Calu3 (cell line): ENCODE results near the gene NTNG1. TPM values are rescaled to one million over a fixed set of nuclear protein-coding genes. Genes with fewer than 3 reads are reported as not detected.

Experiments used
- BruUV-seq: library from RNA; stranded (reverse); fragments of 400-500 nt; replicated peaks from 2 replicates; lab custom pipeline; 2021; lab: Mats Ljungman, UMichigan
- CTCF ChIA-PET: fragments of 300-600 bp; sonication (Branson Sonifier 250); formaldehyde crosslinking; loops from one replicate; lab custom pipeline; 2022; ENCODE audit warnings: antibody characterized with exemption; lab: Charles Lee
- DNase-seq: peaks from one replicate; pipeline ENCODE4 v3.0.0; 2022
- H3K27ac Mint-ChIP-seq: one replicate; pipeline ENCODE4 v1.8.0; 2022; ENCODE audit warnings: mixed read lengths; ENCODE audit not compliant: unreplicated experiment
- H3K27me3 Mint-ChIP-seq: one replicate; pipeline ENCODE4 v1.8.0; 2022; ENCODE audit warnings: mixed read lengths; ENCODE audit not compliant: unreplicated experiment
- H3K36me3 Mint-ChIP-seq: one replicate; pipeline ENCODE4 v1.8.0; 2022; ENCODE audit warnings: mild to moderate bottlenecking, moderate library complexity, mixed read lengths; ENCODE audit not compliant: insufficient read depth, unreplicated experiment
- H3K4me1 Mint-ChIP-seq: one replicate; pipeline ENCODE4 v1.8.0; 2022; ENCODE audit warnings: mild to moderate bottlenecking, low read depth, mixed read lengths; ENCODE audit not compliant: unreplicated experiment
- H3K4me3 Mint-ChIP-seq: one replicate; pipeline ENCODE4 v1.8.0; 2022; ENCODE audit warnings: mild to moderate bottlenecking, low read depth, moderate library complexity, mixed read lengths; ENCODE audit not compliant: unreplicated experiment
- H3K9me3 Mint-ChIP-seq: one replicate; pipeline ENCODE4 v1.8.0; 2022; ENCODE audit warnings: low read depth, mixed read lengths; ENCODE audit not compliant: unreplicated experiment
- intact Hi-C: fragments of 100-400 bp; cut with micrococcal nuclease; formaldehyde crosslinking; loops from one replicate; pipeline ENCODE4 v1.10.0; 2022; ENCODE audit not compliant: unreplicated experiment
- total RNA-seq: library from RNA; stranded (reverse); gene quantifications from 2 replicates; pipeline ENCODE4 v1.2.3, GENCODE V29; 2022
- TF ChIP-seq, protein P1 (sequence below): fragments of 200-600 bp; IDR thresholded peaks from one replicate; pipeline ENCODE4 v1.8.0; 2022; ENCODE audit warnings: antibody characterized with exemption; ENCODE audit not compliant: unreplicated experiment

Gene NTNG1
- total RNA-seq, 1 experiment from 2014 or later = 2.6 TPM

- no TSS peak for BruUV-seq
- Mint-ChIP-seq H3K36me3 (no peaks in the 10 kb centered on the region), H3K9me3 (no peaks in the 10 kb centered on the region), H3K27ac (no peak overlapping the region), H3K4me3 (no peak overlapping the region), H3K27me3 (peaks cover 36% of the 10 kb centered on the region), H3K4me1 (no peaks in the 10 kb centered on the region)
- intact Hi-C loops = no loop called here
- TF ChIP-seq, protein P1, sequence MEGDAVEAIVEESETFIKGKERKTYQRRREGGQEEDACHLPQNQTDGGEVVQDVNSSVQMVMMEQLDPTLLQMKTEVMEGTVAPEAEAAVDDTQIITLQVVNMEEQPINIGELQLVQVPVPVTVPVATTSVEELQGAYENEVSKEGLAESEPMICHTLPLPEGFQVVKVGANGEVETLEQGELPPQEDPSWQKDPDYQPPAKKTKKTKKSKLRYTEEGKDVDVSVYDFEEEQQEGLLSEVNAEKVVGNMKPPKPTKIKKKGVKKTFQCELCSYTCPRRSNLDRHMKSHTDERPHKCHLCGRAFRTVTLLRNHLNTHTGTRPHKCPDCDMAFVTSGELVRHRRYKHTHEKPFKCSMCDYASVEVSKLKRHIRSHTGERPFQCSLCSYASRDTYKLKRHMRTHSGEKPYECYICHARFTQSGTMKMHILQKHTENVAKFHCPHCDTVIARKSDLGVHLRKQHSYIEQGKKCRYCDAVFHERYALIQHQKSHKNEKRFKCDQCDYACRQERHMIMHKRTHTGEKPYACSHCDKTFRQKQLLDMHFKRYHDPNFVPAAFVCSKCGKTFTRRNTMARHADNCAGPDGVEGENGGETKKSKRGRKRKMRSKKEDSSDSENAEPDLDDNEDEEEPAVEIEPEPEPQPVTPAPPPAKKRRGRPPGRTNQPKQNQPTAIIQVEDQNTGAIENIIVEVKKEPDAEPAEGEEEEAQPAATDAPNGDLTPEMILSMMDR = no peak
- no peak for DNase-seq
- CTCF ChIA-PET = no interaction called here
Measured at GRCh38 chr1:107493111-107493716, 352.4 kb downstream of the NTNG1 start.

DNA sequence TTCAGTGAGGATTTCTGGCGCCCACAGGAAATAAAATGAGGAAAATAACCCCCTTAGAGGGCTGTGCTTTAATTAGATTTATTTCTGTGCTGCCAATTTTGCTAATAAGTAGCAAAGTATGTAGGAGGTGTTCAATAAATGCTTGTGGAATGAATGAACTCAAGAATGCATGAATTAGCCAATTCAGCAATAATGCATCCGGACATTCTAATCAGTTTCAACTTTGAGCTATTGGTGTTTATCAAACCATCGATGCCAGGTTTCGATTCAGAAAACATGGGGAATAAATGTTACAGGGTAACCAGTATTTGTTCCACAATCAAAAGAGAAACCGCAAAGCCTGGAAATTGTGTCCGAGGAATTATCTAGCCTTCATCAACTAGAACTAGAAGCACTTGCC lies 353.2 kb downstream of the NTNG1 start:
- H3K27ac Mint-ChIP-seq = no peak overlapping the region
- H3K9me3 Mint-ChIP-seq = no peaks in the 10 kb centered on the region
- H3K4me1 Mint-ChIP-seq = no peaks in the 10 kb centered on the region
- DNase-seq = no peak
- no peak overlapping the region for H3K4me3 Mint-ChIP-seq
- TF ChIP-seq, protein P1 = no peak
- H3K36me3 Mint-ChIP-seq = no peaks in the 10 kb centered on the region
- CTCF ChIA-PET = interaction anchor here (0.6 kb wide), 1 partner anchor 116 kb away, joined by 3 read pairs; no protein-coding TSS in a partner anchor
- H3K27me3 Mint-ChIP-seq = peaks cover 38% of the 10 kb centered on the region
- intact Hi-C loops = no loop called here
- no TSS peak for BruUV-seq

- intact Hi-C loops = no loop called here
- no peak overlapping the region for H3K27ac Mint-ChIP-seq
- no peaks in the 10 kb centered on the region for H3K4me1 Mint-ChIP-seq
- no peaks in the 10 kb centered on the region for H3K36me3 Mint-ChIP-seq
- DNase-seq = no peak
- H3K27me3 Mint-ChIP-seq = peaks cover 38% of the 10 kb centered on the region
- CTCF ChIA-PET = no interaction called here
- H3K9me3 Mint-ChIP-seq = no peaks in the 10 kb centered on the region
- no TSS peak for BruUV-seq
- TF ChIP-seq, protein P1 = no peak
- H3K4me3 Mint-ChIP-seq = no peak overlapping the region
Measured at GRCh38 chr1:107496002-107496401, 355.2 kb downstream of the NTNG1 start.

GRCh38 chr1:107499139-107499744 lies 358.4 kb downstream of the NTNG1 start:
- intact Hi-C loops = no loop called here
- CTCF ChIA-PET = no interaction called here
- Mint-ChIP-seq H3K27me3 (peaks cover 25% of the 10 kb centered on the region), H3K36me3 (no peaks in the 10 kb centered on the region), H3K27ac (no peak overlapping the region), H3K4me1 (no peaks in the 10 kb centered on the region), H3K4me3 (no peak overlapping the region), H3K9me3 (no peaks in the 10 kb centered on the region)
- TF ChIP-seq, protein P1 = no peak
- no peak for DNase-seq
- BruUV-seq = no TSS peak
